Measurements from ENCODE around the gene FHIP1B. TPM values are rescaled to one million over a fixed set of nuclear protein-coding genes. Genes with fewer than 3 reads are reported as not detected.

The FHIP1B gene
- 60.8 TPM for total RNA-seq

DNA sequence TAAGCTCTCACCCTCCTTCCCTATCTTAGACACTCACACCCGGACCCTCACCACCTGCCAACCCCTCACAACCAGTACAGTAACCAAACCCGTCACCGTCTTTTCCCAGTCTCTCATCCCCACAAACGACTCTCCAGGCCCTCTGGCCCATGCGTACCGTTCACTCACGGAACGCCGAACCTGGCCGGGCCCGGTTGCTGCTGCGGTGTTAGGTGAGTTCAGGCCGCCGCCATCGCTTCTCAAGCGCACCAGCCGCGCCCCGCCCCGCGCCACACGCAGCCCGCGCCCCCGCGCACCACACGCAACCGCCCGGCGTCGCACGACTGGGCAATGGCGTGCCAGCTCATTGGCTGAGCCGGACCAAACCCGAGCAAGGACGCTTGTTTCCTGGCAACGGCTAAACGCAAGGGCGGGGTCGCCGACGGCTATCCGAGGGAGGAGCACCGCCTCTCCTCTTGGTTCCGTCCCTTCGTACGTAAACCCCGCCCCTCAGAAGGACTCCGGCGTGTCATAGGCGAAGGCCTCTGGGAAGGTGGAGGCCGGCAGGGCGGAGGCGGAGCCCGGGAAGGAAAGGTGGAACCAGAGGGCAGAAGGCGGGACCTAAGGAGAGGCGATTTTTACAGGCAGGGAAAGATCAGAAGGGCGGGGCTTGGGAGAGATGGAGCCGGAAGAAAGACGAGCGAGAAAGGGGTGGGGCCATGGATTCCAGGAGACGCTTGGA lies at the start of gene FHIP1B:
Gene FHIP1B, minus strand, starts transcription at position 250 of the 721 bp plus-strand sequence. CDS start 10,120 bp downstream, outside the sequence.

DNA sequence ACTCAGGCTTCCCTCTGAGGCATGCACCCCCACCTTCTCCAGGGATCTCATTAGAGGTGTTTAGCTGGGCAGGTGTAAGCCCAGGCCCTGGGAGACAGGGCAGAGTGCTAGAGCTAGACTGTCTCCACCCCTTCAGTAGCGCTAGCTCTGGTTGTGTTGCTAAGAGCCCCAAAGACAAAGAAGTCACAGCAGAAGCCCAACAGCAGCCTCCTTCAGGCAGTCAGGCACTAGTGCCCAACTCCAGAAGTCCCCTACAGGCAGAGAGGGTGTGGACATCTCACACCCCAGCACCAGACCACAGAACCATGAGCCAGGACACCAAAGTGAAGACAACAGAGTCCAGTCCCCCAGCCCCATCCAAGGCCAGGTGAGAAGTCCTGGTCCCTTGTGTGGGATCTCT lies 4.5 kb upstream of the FHIP1B start, which contains the start of gene CNGA4:
Gene CNGA4, plus strand, starts transcription at position 188 of the 400 bp plus-strand sequence. Its CDS starts 118 bp downstream, at position 306.

DNA sequence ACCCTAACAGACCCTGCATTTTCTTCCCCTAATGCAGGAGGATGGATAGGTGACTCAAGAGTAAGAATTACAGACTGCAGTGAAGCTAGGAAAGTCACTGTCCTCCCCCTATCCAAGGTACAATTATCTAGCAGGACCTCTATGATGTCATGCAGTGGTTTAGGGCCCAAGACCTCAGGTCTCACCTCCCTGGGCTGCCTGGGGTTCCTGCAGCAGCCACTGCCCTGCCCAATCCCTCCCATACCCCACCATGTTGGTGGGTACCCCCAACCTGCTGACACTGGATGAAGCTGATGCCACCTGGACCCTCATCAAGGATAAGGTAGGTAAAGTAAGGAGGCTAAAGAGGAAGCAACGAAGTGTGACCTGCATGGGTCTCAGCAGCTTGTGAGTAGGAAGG lies 29.1 kb downstream of the FHIP1B start, which contains the start of gene C11orf42:
Gene C11orf42, plus strand, starts transcription at position 192 of the 400 bp plus-strand sequence. Its CDS starts 59 bp downstream, at position 251.

DNA sequence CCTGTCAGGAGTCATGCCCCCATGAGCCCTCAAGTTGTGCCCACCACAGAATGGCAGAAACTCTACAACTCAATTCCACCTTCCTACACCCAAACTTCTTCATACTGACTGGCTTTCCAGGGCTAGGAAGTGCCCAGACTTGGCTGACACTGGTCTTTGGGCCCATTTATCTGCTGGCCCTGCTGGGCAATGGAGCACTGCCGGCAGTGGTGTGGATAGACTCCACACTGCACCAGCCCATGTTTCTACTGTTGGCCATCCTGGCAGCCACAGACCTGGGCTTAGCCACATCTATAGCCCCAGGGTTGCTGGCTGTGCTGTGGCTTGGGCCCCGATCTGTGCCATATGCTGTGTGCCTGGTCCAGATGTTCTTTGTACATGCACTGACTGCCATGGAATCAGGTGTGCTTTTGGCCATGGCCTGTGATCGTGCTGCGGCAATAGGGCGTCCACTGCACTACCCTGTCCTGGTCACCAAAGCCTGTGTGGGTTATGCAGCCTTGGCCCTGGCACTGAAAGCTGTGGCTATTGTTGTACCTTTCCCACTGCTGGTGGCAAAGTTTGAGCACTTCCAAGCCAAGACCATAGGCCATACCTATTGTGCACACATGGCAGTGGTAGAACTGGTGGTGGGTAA lies 35.1 kb downstream of the FHIP1B start, which contains the start of gene OR52W1:
Gene OR52W1, plus strand, starts transcription at position 51 of the 637 bp plus-strand sequence. Its CDS starts 0 bp downstream, at position 51.

DNA sequence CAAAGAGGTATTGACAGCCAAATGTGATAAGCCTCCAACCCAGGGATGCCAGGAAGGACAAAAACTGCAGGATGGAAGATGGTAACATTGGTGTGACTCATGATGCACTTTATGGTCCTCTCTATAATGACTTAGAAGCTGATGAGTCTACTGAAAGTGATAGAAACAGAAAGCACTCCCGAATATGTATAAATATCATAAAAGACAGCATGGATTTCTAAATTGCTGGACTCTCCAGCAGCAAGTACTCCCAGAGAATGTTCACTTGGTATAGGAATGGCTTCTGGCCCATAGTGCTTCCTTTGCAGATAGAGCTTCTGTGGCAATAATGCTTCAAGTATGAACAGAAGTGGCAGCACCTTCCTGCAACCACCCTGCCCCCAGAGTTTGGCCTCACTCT lies 64.2 kb downstream of the FHIP1B start, which contains the start of gene OR52B2:
Gene OR52B2, minus strand, starts transcription at position 101 of the 400 bp plus-strand sequence. Its CDS starts 0 bp downstream, at position 101.

Other genes starting within 250 kb of the FHIP1B start
- not detected for gene OR52L1, start 247.7 kb downstream of the FHIP1B start, total RNA-seq
- 0.11 TPM for gene OR56A4, start 227.7 kb downstream of the FHIP1B start, total RNA-seq
- 0.11 TPM for gene OR56A1, start 203.9 kb downstream of the FHIP1B start, total RNA-seq
- not detected for gene OR56B4, start 127.0 kb downstream of the FHIP1B start, total RNA-seq
- not detected for gene OR52B2, start 64.3 kb downstream of the FHIP1B start, total RNA-seq
- gene OR52W1, start 35.4 kb downstream of the FHIP1B start, total RNA-seq = not detected
- gene C11orf42, start 29.1 kb downstream of the FHIP1B start, total RNA-seq = not detected
- 0.27 TPM for gene CNGA4, start 4.5 kb upstream of the FHIP1B start, total RNA-seq
- 1.7 TPM for gene CCKBR, start 25.2 kb upstream of the FHIP1B start, total RNA-seq
- 38.2 TPM for gene CAVIN3, start 85.9 kb upstream of the FHIP1B start, total RNA-seq
- 31.7 TPM for gene SMPD1, start 155.8 kb upstream of the FHIP1B start, total RNA-seq
- 84.1 TPM for gene APBB1, start 184.5 kb upstream of the FHIP1B start, total RNA-seq
- 2.8 TPM for gene HPX, start 206.4 kb upstream of the FHIP1B start, total RNA-seq
- gene TRIM3, start 239.3 kb upstream of the FHIP1B start, total RNA-seq = 26.2 TPM
- gene ARFIP2, start 246.7 kb upstream of the FHIP1B start, total RNA-seq = 59.3 TPM
- 47.2 TPM for gene TIMM10B, start 246.9 kb upstream of the FHIP1B start, total RNA-seq

Measured in camera-type eye (tissue), 1 donor.